H1 (cell line): ENCODE results near the gene SURF2. TPM values are rescaled to one million over a fixed set of nuclear protein-coding genes. Genes with fewer than 3 reads are reported as not detected.

Experiments used
- FOSL1 ChIP-seq: IDR thresholded peaks from 2 replicates; pipeline ENCODE4 v1.6.1; 2011; ENCODE audit warnings: mild to moderate bottlenecking, low read depth, low read length, moderate library complexity; ENCODE audit not compliant: insufficient read depth
- KDM5A ChIP-seq: fragments of 200-600 bp; IDR thresholded peaks from 2 replicates; pipeline ENCODE4 v1.7.1; 2012; ENCODE audit warnings: mild to moderate bottlenecking, low read length, inconsistent platforms, mixed read lengths
- RBBP5 ChIP-seq: IDR thresholded peaks from 2 replicates; pipeline ENCODE4 v1.7.1; 2012; ENCODE audit warnings: low read depth, mild to moderate bottlenecking, inconsistent platforms, low read length, moderate library complexity, borderline replicate concordance
- polyA plus RNA-seq, 7 experiments: library from polyadenylated mRNA; depleted of rRNA in 3 of 7; stranded (reverse) in 5 of 7; unstranded in 2 of 7; fragments of >200 nt in 5 of 7; fragments of 200-250 nt in 2 of 7; gene quantifications; 1 replicate in 5 of 7; 2 replicates in 1 of 7; 4 replicates in 1 of 7; pipeline versions ENCODE4 v1.2.1 to v1.2.3, GENCODE V29; 2011 to 2013; ENCODE audit warnings: missing spikeins in 2 of 7, mixed read lengths in 2 of 7
- total RNA-seq: library from RNA; stranded (reverse); fragmentation: NEBNext Ultra II Directional; extraction: Animal tissue kit (Norgen Biotek cat#: 25700); gene quantifications from 2 replicates; pipeline ENCODE4 v1.2.1, GENCODE V29; 2021
- TF ChIP-seq, protein P1 (sequence below): IDR thresholded peaks from 2 replicates; pipeline ENCODE4 v1.6.1; 2012; ENCODE audit warnings: inconsistent platforms

SURF2 gene
- total and polyA plus RNA-seq, 2 of the 8 experiments (the other 6 are each of a cell fraction or from before 2014, with no cell fraction given) = 36.6 to 37.7 TPM

DNA sequence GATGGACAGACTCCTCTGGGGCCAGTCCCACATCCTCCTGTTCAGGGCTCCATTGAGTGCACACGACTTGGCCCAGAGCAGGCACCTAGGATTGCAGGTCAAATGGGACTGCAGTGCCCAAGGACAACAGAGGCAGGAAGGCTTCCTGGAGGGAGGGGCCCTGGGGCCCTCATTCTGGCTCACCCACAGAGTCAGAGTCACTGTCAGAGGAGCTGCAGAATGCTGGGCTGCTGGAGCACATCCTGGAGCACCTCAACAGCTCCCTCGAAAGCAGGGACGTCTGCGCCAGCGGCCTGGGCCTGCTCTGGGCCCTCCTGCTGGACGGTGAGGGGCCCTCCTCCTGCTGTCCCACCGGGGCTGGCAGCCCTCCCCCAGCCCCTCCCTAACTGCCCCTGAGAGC, 46.3 kb downstream of the SURF2 start (continued):
- TF ChIP-seq RBBP5 = no peak
- TF ChIP-seq, protein P1, sequence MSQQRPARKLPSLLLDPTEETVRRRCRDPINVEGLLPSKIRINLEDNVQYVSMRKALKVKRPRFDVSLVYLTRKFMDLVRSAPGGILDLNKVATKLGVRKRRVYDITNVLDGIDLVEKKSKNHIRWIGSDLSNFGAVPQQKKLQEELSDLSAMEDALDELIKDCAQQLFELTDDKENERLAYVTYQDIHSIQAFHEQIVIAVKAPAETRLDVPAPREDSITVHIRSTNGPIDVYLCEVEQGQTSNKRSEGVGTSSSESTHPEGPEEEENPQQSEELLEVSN = no peak
- TF ChIP-seq FOSL1 = no peak
- no peak for TF ChIP-seq KDM5A
- TF ChIP-seq, all 59 proteins: peak for 0
